ENCODE measurements around the gene DEPDC5.

Gene DEPDC5

GRCh38 chr22:31844941-31845340 is 91.1 kb downstream of the DEPDC5 start:
- no peak for TF ChIP-seq CTCF (IDR thresholded peaks at IDR 0.05)
- intact Hi-C loops (cut with DNase I; ENCODE audit: low total_unique reads): no loop called here
- Histone ChIP-seq H3K36me3 (peaks cover 76 to 93% (median 92%) of the 10 kb centered on the region in 3 donors), H3K27ac (no peak overlapping the region), H3K4me1 (no peaks in the 10 kb centered on the region), H3K9me3 (no peaks in the 10 kb centered on the region), H3K27me3 (no peaks in the 10 kb centered on the region), H3K4me3 (no peak overlapping the region)
- DNase-seq: no peak

GRCh38 chr22:31846161-31847115 is 92.6 kb downstream of the DEPDC5 start:
- intact Hi-C loops (cut with DNase I; ENCODE audit: low total_unique reads): no loop called here
- Histone ChIP-seq H3K4me3 (no peak overlapping the region), H3K9me3 (no peaks in the 10 kb centered on the region)

GRCh38 chr22:31848411-31848810 is 94.6 kb downstream of the DEPDC5 start:
- peaks cover 61 to 99% (median 83%) of the 10 kb centered on the region in 3 donors for H3K36me3 ChIP-seq

More at GRCh38 chr22:31846161-31847115, 92.6 kb downstream of the DEPDC5 start:
- H3K4me1 ChIP-seq: no peaks in the 10 kb centered on the region
- no peak overlapping the region for H3K27ac ChIP-seq
- peaks cover 69 to 97% (median 90%) of the 10 kb centered on the region in 3 donors for H3K36me3 ChIP-seq
- no peak for TF ChIP-seq CTCF (IDR thresholded peaks at IDR 0.05)
- no peaks in the 10 kb centered on the region for H3K27me3 ChIP-seq
- DNase-seq: no peak

GRCh38 chr22:31850135-31850534 is 96.3 kb downstream of the DEPDC5 start:
- DNase-seq: no peak
- peaks cover 44 to 93% (median 69%) of the 10 kb centered on the region in 3 donors for H3K36me3 ChIP-seq
- intact Hi-C loops (cut with DNase I; ENCODE audit: low total_unique reads): no loop called here
- no peaks in the 10 kb centered on the region for H3K9me3 ChIP-seq
- H3K27ac ChIP-seq: no peak overlapping the region
- TF ChIP-seq CTCF (IDR thresholded peaks at IDR 0.05): no peak
- no peaks in the 10 kb centered on the region for H3K4me1 ChIP-seq
- H3K4me3 ChIP-seq: no peak overlapping the region
- no peaks in the 10 kb centered on the region for H3K27me3 ChIP-seq

More at GRCh38 chr22:31848411-31848810, 94.6 kb downstream of the DEPDC5 start:
- no peak for TF ChIP-seq CTCF (IDR thresholded peaks at IDR 0.05)
- Histone ChIP-seq H3K27ac (no peak overlapping the region), H3K9me3 (no peaks in the 10 kb centered on the region), H3K4me3 (no peak overlapping the region), H3K4me1 (no peaks in the 10 kb centered on the region), H3K27me3 (no peaks in the 10 kb centered on the region)
- intact Hi-C loops (cut with DNase I; ENCODE audit: low total_unique reads): no loop called here
- DNase-seq: no peak

- peaks cover 26 to 91% (median 55%) of the 10 kb centered on the region in 3 donors for H3K36me3 ChIP-seq
- intact Hi-C loops (cut with DNase I; ENCODE audit: low total_unique reads): no loop called here
Measured at GRCh38 chr22:31852691-31853421, 99.0 kb downstream of the DEPDC5 start.

More at GRCh38 chr22:31852691-31853421, 99.0 kb downstream of the DEPDC5 start:
- Histone ChIP-seq H3K27me3 (no peaks in the 10 kb centered on the region), H3K4me1 (no peaks in the 10 kb centered on the region), H3K27ac (no peak overlapping the region), H3K9me3 (no peaks in the 10 kb centered on the region), H3K4me3 (no peak overlapping the region)
- no peak for TF ChIP-seq CTCF (IDR thresholded peaks at IDR 0.05)
- no peak for DNase-seq

Measured in tibial artery (tissue), 4 donors.